ENCODE measurements around the gene MIA2. TPM values are rescaled to one million over a fixed set of nuclear protein-coding genes. Genes with fewer than 3 reads are reported as not detected.
"Not testable (repeated sequence)": the region's sequence is repeated elsewhere in the genome, so short reads cannot be mapped to it uniquely, and the experiment has no call there.

MIA2 gene
- total RNA-seq, 2 donors from 2014 or later = 14.2 to 34.2 TPM

DNA sequence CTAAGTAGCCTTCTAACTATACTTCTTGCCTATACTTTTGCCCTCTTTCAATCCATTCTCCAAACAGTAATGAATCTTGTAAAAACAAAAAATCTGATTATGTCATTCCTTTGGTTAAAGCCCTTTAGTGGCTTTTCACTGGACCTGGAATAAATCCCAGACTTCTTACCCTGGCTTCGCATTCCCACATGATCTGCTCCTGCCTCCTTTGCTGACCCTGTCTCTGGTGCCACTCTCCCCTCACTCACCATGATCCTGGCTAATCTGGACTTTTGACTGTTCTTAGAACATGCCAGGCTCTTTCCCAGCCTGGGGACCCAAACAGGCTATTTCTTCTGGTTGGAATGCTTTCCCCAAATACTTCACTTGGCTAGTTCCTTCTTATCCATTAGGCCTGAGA lies 7.9 kb downstream of the MIA2 start:
- Histone ChIP-seq H3K4me1 (no peaks in the 10 kb centered on the region), H3K27ac (no peak overlapping the region), H3K36me3 (no peaks in the 10 kb centered on the region), H3K4me3 (no peak overlapping the region), H3K9me3 (no peaks in the 10 kb centered on the region), H3K27me3 (no peaks in the 10 kb centered on the region)
- no peak for TF ChIP-seq CTCF (IDR thresholded peaks at IDR 0.05)
- no peak for DNase-seq (ENCODE audit: low spot score)

- TF ChIP-seq CTCF (IDR thresholded peaks at IDR 0.05) = no peak
- H3K36me3 ChIP-seq = no peaks in the 10 kb centered on the region
- H3K27ac ChIP-seq = no peak overlapping the region
Observed at GRCh38 chr14:39243831-39244230, 10.1 kb downstream of the MIA2 start.

GRCh38 chr14:39246618-39247017 lies 12.9 kb downstream of the MIA2 start:
- no peaks in the 10 kb centered on the region for H3K27me3 ChIP-seq
- no peaks in the 10 kb centered on the region for H3K9me3 ChIP-seq
- no peaks in the 10 kb centered on the region for H3K4me1 ChIP-seq
- H3K4me3 ChIP-seq = no peak overlapping the region
- no peak for DNase-seq (ENCODE audit: low spot score)
- H3K36me3 ChIP-seq = no peaks in the 10 kb centered on the region
- no peak for TF ChIP-seq CTCF (IDR thresholded peaks at IDR 0.05)
- H3K27ac ChIP-seq = no peak overlapping the region

More at GRCh38 chr14:39243831-39244230, 10.1 kb downstream of the MIA2 start:
- Histone ChIP-seq H3K9me3 (no peaks in the 10 kb centered on the region), H3K27me3 (no peaks in the 10 kb centered on the region), H3K4me3 (no peak overlapping the region), H3K4me1 (no peaks in the 10 kb centered on the region)
- no peak for DNase-seq (ENCODE audit: low spot score)

GRCh38 chr14:39247256-39247655 lies 13.5 kb downstream of the MIA2 start:
- no peak for TF ChIP-seq CTCF (IDR thresholded peaks at IDR 0.05)
- H3K4me1 ChIP-seq = no peaks in the 10 kb centered on the region
- H3K27ac ChIP-seq = no peak overlapping the region
- no peaks in the 10 kb centered on the region for H3K36me3 ChIP-seq
- DNase-seq (ENCODE audit: low spot score) = no peak
- no peaks in the 10 kb centered on the region for H3K9me3 ChIP-seq
- no peak overlapping the region for H3K4me3 ChIP-seq
- H3K27me3 ChIP-seq = no peaks in the 10 kb centered on the region

DNA sequence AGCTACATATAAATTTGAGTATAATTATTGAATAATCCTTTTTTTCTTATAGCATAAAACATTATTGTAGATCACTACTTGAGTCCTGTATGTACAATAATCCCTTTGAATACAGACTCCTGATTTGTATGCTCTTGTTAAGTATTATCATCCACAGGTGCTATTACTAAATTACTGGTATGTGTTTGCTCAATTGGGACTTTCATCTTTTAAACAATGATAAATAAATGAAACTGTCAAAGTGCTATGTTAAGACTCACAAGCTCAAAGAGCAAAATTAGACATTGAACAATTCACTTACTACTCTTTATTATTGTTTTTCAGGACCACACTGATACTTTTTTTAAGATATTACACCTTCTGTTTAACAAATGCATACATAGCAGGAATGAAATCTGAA lies 17.8 kb downstream of the MIA2 start:
- Histone ChIP-seq H3K4me3 (no peak overlapping the region), H3K27ac (no peak overlapping the region), H3K9me3 (no peaks in the 10 kb centered on the region), H3K4me1 (no peaks in the 10 kb centered on the region), H3K27me3 (no peaks in the 10 kb centered on the region), H3K36me3 (no peaks in the 10 kb centered on the region)
- DNase-seq (ENCODE audit: low spot score) = no peak
- TF ChIP-seq CTCF (IDR thresholded peaks at IDR 0.05) = no peak

DNA sequence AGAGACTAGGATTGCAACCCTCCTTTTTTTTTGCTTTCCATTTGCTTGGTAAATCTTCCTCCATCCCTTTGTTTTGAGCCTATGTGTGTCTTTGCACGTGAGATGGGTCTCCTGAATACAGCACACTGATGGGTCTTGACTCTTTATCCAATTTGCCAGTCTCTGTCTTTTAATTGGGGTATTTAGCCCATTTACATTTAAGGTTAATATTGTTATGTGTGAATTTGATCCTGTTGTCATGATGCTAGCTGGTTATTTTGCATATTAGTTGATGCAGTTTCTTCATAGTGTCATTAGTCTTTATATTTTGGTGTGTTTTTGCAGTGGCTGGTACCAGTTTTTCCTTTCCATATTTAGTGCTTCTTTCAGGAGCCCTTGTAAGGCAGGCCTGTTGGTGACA lies 23.7 kb downstream of the MIA2 start:
- H3K4me3 ChIP-seq; H3K27ac ChIP-seq; DNase-seq (ENCODE audit: low spot score); H3K36me3 ChIP-seq; H3K27me3 ChIP-seq; H3K4me1 ChIP-seq: not testable (repeated sequence)
- peaks cover 0 to 11% of the 10 kb centered on the region in 2 donors for H3K9me3 ChIP-seq

Measured in right atrium auricular region (tissue), 2 donors.